ENCODE data around the gene KCNJ5.

DNA sequence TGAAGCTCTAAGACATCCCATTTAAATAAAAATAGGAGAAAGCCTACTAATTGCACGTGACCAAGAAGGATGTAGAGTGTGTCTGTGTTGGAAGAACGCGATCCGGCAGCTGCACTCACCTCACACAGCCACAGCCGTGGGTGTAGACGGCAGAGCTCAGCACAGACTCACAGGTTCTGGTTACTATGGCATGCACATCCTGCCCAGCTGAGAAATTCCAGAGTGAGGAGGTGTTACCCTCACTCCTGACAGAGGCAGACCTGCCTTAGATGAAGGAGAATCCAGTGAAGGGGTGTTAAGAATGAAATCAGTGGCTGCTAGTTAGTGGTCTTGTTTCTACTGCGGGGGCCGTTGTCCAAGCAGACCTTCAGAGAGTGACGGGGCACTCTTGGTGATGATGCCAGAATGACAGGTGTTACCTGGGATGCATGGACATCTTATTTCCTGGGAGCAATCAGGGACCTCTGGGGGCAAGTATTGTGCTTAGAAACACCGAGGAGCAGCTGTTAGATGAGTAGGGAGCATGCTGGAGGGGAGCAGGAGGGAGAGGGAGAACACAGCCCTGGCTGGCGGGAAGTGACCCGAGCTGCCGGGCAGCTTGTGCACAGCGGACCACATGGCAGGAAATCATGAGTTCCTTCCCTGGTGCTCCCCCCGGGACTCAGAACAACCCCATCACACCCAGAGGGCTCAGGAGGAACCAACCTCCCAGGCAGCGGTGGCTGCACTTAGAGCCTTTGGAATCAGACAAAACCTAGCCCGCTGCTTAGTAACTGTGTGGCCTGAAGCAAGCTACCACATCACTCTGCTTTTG lies 12.3 kb downstream of the KCNJ5 start:
- TF ChIP-seq, protein P1, sequence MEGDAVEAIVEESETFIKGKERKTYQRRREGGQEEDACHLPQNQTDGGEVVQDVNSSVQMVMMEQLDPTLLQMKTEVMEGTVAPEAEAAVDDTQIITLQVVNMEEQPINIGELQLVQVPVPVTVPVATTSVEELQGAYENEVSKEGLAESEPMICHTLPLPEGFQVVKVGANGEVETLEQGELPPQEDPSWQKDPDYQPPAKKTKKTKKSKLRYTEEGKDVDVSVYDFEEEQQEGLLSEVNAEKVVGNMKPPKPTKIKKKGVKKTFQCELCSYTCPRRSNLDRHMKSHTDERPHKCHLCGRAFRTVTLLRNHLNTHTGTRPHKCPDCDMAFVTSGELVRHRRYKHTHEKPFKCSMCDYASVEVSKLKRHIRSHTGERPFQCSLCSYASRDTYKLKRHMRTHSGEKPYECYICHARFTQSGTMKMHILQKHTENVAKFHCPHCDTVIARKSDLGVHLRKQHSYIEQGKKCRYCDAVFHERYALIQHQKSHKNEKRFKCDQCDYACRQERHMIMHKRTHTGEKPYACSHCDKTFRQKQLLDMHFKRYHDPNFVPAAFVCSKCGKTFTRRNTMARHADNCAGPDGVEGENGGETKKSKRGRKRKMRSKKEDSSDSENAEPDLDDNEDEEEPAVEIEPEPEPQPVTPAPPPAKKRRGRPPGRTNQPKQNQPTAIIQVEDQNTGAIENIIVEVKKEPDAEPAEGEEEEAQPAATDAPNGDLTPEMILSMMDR (IDR thresholded peaks at IDR 0.05) = no peak
- no peak for TF ChIP-seq POLR2A (IDR thresholded peaks at IDR 0.05)
